CD4-positive, CD25-positive, alpha-beta regulatory T cell (primary cell): ENCODE data around the gene ABHD12B. TPM values are rescaled to one million over a fixed set of nuclear protein-coding genes. Genes with fewer than 3 reads are reported as not detected.
A peak's percentile ranks its signal among the peaks of the same experiment; 100 is the strongest.

ENCODE experiments used
- ATAC-seq, 2 donors: fragments of 150-1000 bp; cut with Tn5 transposase; one replicate each; pipeline ENCODE4 v1.10.0; 2021; ENCODE audit warnings: low read depth in 2 of 2, moderate number of reproducible peaks in 2 of 2, moderate library complexity in 1 of 2
- DNase-seq, 3 donors: peaks; one replicate each; pipeline versions ENCODE4 v3.0.0 to v3.0.0-alpha.2; 2012 to 2022; ENCODE audit warnings: mixed read lengths in 1 of 3
- H3K27ac ChIP-seq: one replicate; pipeline ENCODE4 v1.7.0; 2013; ENCODE audit warnings: mild to moderate bottlenecking, low read length; ENCODE audit not compliant: insufficient read depth, poor library complexity, severe bottlenecking
- H3K27me3 ChIP-seq: one replicate; pipeline ENCODE4 v1.7.0; 2013; ENCODE audit warnings: low read length; ENCODE audit not compliant: control insufficient read depth, insufficient read depth
- H3K36me3 ChIP-seq: one replicate; pipeline ENCODE4 v1.7.0; 2013; ENCODE audit warnings: mild to moderate bottlenecking, low read length, moderate library complexity; ENCODE audit not compliant: control insufficient read depth, insufficient read depth
- H3K4me1 ChIP-seq: 2 replicates; pipeline ENCODE4 v1.7.0; 2013; ENCODE audit warnings: mild to moderate bottlenecking, low read length; ENCODE audit not compliant: insufficient read depth, control insufficient read depth, poor library complexity, severe bottlenecking
- H3K4me3 ChIP-seq: one replicate; pipeline ENCODE4 v1.7.0; 2013; ENCODE audit warnings: low read depth, mild to moderate bottlenecking, low read length, moderate library complexity
- H3K9me3 ChIP-seq, 2 experiments: 1 replicate in 1 of 2; 2 replicates in 1 of 2; pipeline ENCODE4 v1.7.0; 2013; ENCODE audit warnings: low read length in 2 of 2, mild to moderate bottlenecking in 1 of 2, moderate library complexity in 1 of 2; ENCODE audit not compliant: control insufficient read depth in 2 of 2
- H3K27ac Mint-ChIP-seq, 3 donors: one replicate each; pipeline ENCODE4 v1.8.0; 2020 to 2022; ENCODE audit warnings: mild to moderate bottlenecking in 3 of 3, mixed read lengths in 3 of 3, moderate library complexity in 2 of 3
- H3K27me3 Mint-ChIP-seq: one replicate; pipeline ENCODE4 v1.8.0; 2022; ENCODE audit warnings: mild to moderate bottlenecking, mixed read lengths
- H3K36me3 Mint-ChIP-seq: one replicate; pipeline ENCODE4 v1.8.0; 2020; ENCODE audit warnings: mixed read lengths
- H3K4me1 Mint-ChIP-seq, 4 donors: one replicate each; pipeline ENCODE4 v1.8.0; 2020 to 2022; ENCODE audit warnings: mixed read lengths in 4 of 4, mild to moderate bottlenecking in 1 of 4
- H3K4me3 Mint-ChIP-seq, 4 donors: one replicate each; pipeline ENCODE4 v1.8.0; 2020 to 2022; ENCODE audit warnings: mild to moderate bottlenecking in 4 of 4, mixed read lengths in 4 of 4, moderate library complexity in 3 of 4
- H3K9me3 Mint-ChIP-seq, 7 donors: one replicate each; pipeline ENCODE4 v1.8.0; 2020 to 2022; ENCODE audit warnings: mixed read lengths in 7 of 7, mild to moderate bottlenecking in 3 of 7, moderate library complexity in 2 of 7
- polyA plus RNA-seq, 4 donors: library from polyadenylated mRNA; unstranded; fragments of 300-500 nt; fragmentation: Illumina TruSeq; gene quantifications; one replicate each; pipeline ENCODE4 v1.2.3, GENCODE V29; 2021
- total RNA-seq: library from RNA; stranded (reverse); gene quantifications from one replicate; pipeline ENCODE4 v1.2.3, GENCODE V29; 2022

ABHD12B gene
- total and polyA plus RNA-seq, 5 donors from 2014 or later = 0.64 TPM; not detected in 4

GRCh38 chr14:50845166-50845565 is 26.7 kb upstream of the ABHD12B start:
- Histone ChIP-seq H3K27me3 (peaks cover 4% of the 10 kb centered on the region), H3K36me3 (no peaks in the 10 kb centered on the region), H3K4me3 (no peak overlapping the region), H3K27ac (no peak overlapping the region), H3K4me1 (no peaks in the 10 kb centered on the region), H3K9me3 (no peaks in the 10 kb centered on the region)
- ATAC-seq (no peak), DNase-seq (no peak)
- no peaks in the 10 kb centered on the region for H3K4me1 Mint-ChIP-seq
- peaks cover 0 to 7% (median 0%) of the 10 kb centered on the region in 7 donors for H3K9me3 Mint-ChIP-seq
- peaks cover 35% of the 10 kb centered on the region for H3K27me3 Mint-ChIP-seq
- H3K27ac Mint-ChIP-seq = no peak overlapping the region
- H3K4me3 Mint-ChIP-seq = no peak overlapping the region
- H3K36me3 Mint-ChIP-seq = no peaks in the 10 kb centered on the region

- no peak overlapping the region for H3K27ac ChIP-seq
- Mint-ChIP-seq H3K27ac (no peak overlapping the region), H3K36me3 (no peaks in the 10 kb centered on the region), H3K4me1 (no peaks in the 10 kb centered on the region), H3K27me3 (peaks cover 33% of the 10 kb centered on the region), H3K4me3 (no peak overlapping the region), H3K9me3 (peaks cover 0 to 7% (median 0%) of the 10 kb centered on the region in 7 donors)
- DNase-seq (no peak), ATAC-seq (no peak)
- no peaks in the 10 kb centered on the region for H3K4me1 ChIP-seq
- H3K36me3 ChIP-seq = no peaks in the 10 kb centered on the region
- no peaks in the 10 kb centered on the region for H3K9me3 ChIP-seq
- peaks cover 4% of the 10 kb centered on the region for H3K27me3 ChIP-seq
- no peak overlapping the region for H3K4me3 ChIP-seq
These were observed 25.5 kb upstream of the ABHD12B start for GRCh38 chr14:50846226-50846880.

- H3K9me3 Mint-ChIP-seq = no peaks in the 10 kb centered on the region
- no peak overlapping the region for H3K4me3 Mint-ChIP-seq
- Histone ChIP-seq H3K9me3 (no peaks in the 10 kb centered on the region), H3K27me3 (no peaks in the 10 kb centered on the region), H3K4me1 (no peaks in the 10 kb centered on the region), H3K36me3 (no peaks in the 10 kb centered on the region), H3K4me3 (no peak overlapping the region), H3K27ac (no peak overlapping the region)
- H3K36me3 Mint-ChIP-seq = no peaks in the 10 kb centered on the region
- H3K4me1 Mint-ChIP-seq = peaks cover 0 to 2% (median under 1%) of the 10 kb centered on the region in 4 donors
- no peak for DNase-seq
- no peak overlapping the region for H3K27ac Mint-ChIP-seq
- peaks cover 5% of the 10 kb centered on the region for H3K27me3 Mint-ChIP-seq
- ATAC-seq = no peak
These were observed 18.0 kb upstream of the ABHD12B start for GRCh38 chr14:50853891-50854290.

GRCh38 chr14:50854521-50854920 is 17.3 kb upstream of the ABHD12B start:
- no peaks in the 10 kb centered on the region for H3K27me3 ChIP-seq
- peaks cover 9% of the 10 kb centered on the region for H3K27me3 Mint-ChIP-seq
- ATAC-seq (no peak), DNase-seq (no peak)
- no peak overlapping the region for H3K4me3 ChIP-seq
- peaks cover 4% of the 10 kb centered on the region for H3K4me1 ChIP-seq
- no peaks in the 10 kb centered on the region for H3K9me3 Mint-ChIP-seq
- no peak overlapping the region for H3K4me3 Mint-ChIP-seq
- no peaks in the 10 kb centered on the region for H3K36me3 Mint-ChIP-seq
- no peak overlapping the region for H3K27ac ChIP-seq
- no peaks in the 10 kb centered on the region for H3K36me3 ChIP-seq
- H3K4me1 Mint-ChIP-seq = peaks cover 0 to 6% (median 1%) of the 10 kb centered on the region in 4 donors
- no peak overlapping the region for H3K27ac Mint-ChIP-seq
- no peaks in the 10 kb centered on the region for H3K9me3 ChIP-seq

GRCh38 chr14:50855558-50855957 is 16.3 kb upstream of the ABHD12B start:
- no peak for ATAC-seq
- peaks cover 2 to 13% (median 6%) of the 10 kb centered on the region in 4 donors for H3K4me1 Mint-ChIP-seq
- Histone ChIP-seq H3K4me3 (no peak overlapping the region), H3K36me3 (no peaks in the 10 kb centered on the region), H3K9me3 (no peaks in the 10 kb centered on the region), H3K4me1 (peaks cover 14% of the 10 kb centered on the region), H3K27ac (no peak overlapping the region), H3K27me3 (no peaks in the 10 kb centered on the region)
- H3K4me3 Mint-ChIP-seq = no peak overlapping the region
- H3K27me3 Mint-ChIP-seq = peaks cover 9% of the 10 kb centered on the region
- no peak for DNase-seq
- no peaks in the 10 kb centered on the region for H3K9me3 Mint-ChIP-seq
- H3K36me3 Mint-ChIP-seq = no peaks in the 10 kb centered on the region
- peak overlapping the region in 1 of 3 donors; percentile 21 for H3K27ac Mint-ChIP-seq

- H3K4me1 Mint-ChIP-seq = peaks cover 2 to 15% (median 10%) of the 10 kb centered on the region in 4 donors
- DNase-seq (no peak), ATAC-seq (no peak)
- H3K9me3 Mint-ChIP-seq = no peaks in the 10 kb centered on the region
- Histone ChIP-seq H3K4me1 (peaks cover 14% of the 10 kb centered on the region), H3K9me3 (no peaks in the 10 kb centered on the region), H3K36me3 (no peaks in the 10 kb centered on the region), H3K27me3 (no peaks in the 10 kb centered on the region), H3K27ac (no peak overlapping the region), H3K4me3 (no peak overlapping the region)
- H3K4me3 Mint-ChIP-seq = peak overlapping the region in 1 of 4 donors; percentile 30
- no peaks in the 10 kb centered on the region for H3K36me3 Mint-ChIP-seq
- peak overlapping the region in 1 of 3 donors; percentile 53 for H3K27ac Mint-ChIP-seq
- H3K27me3 Mint-ChIP-seq = peaks cover 5% of the 10 kb centered on the region
These were observed 15.2 kb upstream of the ABHD12B start for GRCh38 chr14:50856660-50857059.

- Histone ChIP-seq H3K27me3 (peaks cover 2% of the 10 kb centered on the region), H3K9me3 (no peaks in the 10 kb centered on the region), H3K4me3 (peak overlapping the region; percentile 92), H3K36me3 (no peaks in the 10 kb centered on the region), H3K4me1 (peaks cover 14% of the 10 kb centered on the region), H3K27ac (no peak overlapping the region)
- peak overlapping the region; percentile 48 to 76 (median 73) for H3K27ac Mint-ChIP-seq
- ATAC-seq (no peak), DNase-seq (no peak)
- H3K4me3 Mint-ChIP-seq = peak overlapping the region; percentile 82 to 99 (median 91)
- no peaks in the 10 kb centered on the region for H3K9me3 Mint-ChIP-seq
- H3K27me3 Mint-ChIP-seq = peaks cover 7% of the 10 kb centered on the region
- no peaks in the 10 kb centered on the region for H3K36me3 Mint-ChIP-seq
- H3K4me1 Mint-ChIP-seq = peaks cover 0 to 15% (median 10%) of the 10 kb centered on the region in 4 donors
These were observed 12.6 kb upstream of the ABHD12B start for GRCh38 chr14:50859296-50859624.

GRCh38 chr14:50860478-50861086 is 11.3 kb upstream of the ABHD12B start:
- H3K27ac Mint-ChIP-seq = peak overlapping the region in 2 of 3 donors; percentile 87 to 89
- Histone ChIP-seq H3K4me1 (peaks cover 14% of the 10 kb centered on the region), H3K27me3 (peaks cover 6% of the 10 kb centered on the region), H3K27ac (no peak overlapping the region), H3K4me3 (peak overlapping the region; percentile 92), H3K9me3 (no peaks in the 10 kb centered on the region), H3K36me3 (no peaks in the 10 kb centered on the region)
- peak overlapping the region; percentile 89 to 99 (median 94) for H3K4me3 Mint-ChIP-seq
- H3K9me3 Mint-ChIP-seq = no peaks in the 10 kb centered on the region
- ATAC-seq = peak; percentile 74 to 81
- no peaks in the 10 kb centered on the region for H3K36me3 Mint-ChIP-seq
- DNase-seq = peak; percentile 78 to 89 (median 86)
- peaks cover 13% of the 10 kb centered on the region for H3K27me3 Mint-ChIP-seq
- peaks cover 0 to 15% (median 10%) of the 10 kb centered on the region in 4 donors for H3K4me1 Mint-ChIP-seq
